K562 (cell line): ENCODE results near the gene SLC7A6OS. TPM values are rescaled to one million over a fixed set of nuclear protein-coding genes. Genes with fewer than 3 reads are reported as not detected.

ENCODE experiments used
- ATAC-seq: fragments of 200-7000 bp; cut with Tn5 transposase; 3 replicates; pipeline ENCODE4 v1.9.1; 2020; ENCODE audit warnings: moderate library complexity
- BruUV-seq: library from RNA; stranded (reverse); fragments of 400-500 nt; replicated peaks from 2 replicates; lab custom pipeline; 2021; lab: Mats Ljungman, UMichigan
- CTCF ChIA-PET: fragments of 300-600 bp; formaldehyde crosslinking; extraction: SDS; loops from one replicate; lab custom pipeline; 2021; ENCODE audit warnings: low intra/inter-chr PET ratio; lab: Yijun Ruan, JAX
- POLR2A ChIA-PET: fragments of 300-600, 350-650 bp; sonication (Branson Sonifier 250); formaldehyde crosslinking; extraction: SDS; loops from one replicate; lab custom pipeline; 2021; ENCODE audit warnings: antibody characterized with exemption, inconsistent platforms; lab: Yijun Ruan, JAX
- DNase-seq, 4 experiments: peaks; one replicate each; pipeline versions ENCODE4 v3.0.0 to v3.0.0-alpha.2; 2011 to 2018; ENCODE audit warnings: low spot score in 3 of 4, mixed read lengths in 3 of 4; ENCODE audit errors: extremely low read depth in 1 of 4
- FAIRE-seq: peaks from 2 replicates; lab custom pipeline; 2011; peaks lifted over from hg19 to GRCh38; lab: Jason Lieb, UNC
- H2AFZ ChIP-seq: 2 replicates; pipeline ENCODE4 v1.6.0; 2011; ENCODE audit warnings: low read depth, low read length, control low read depth, inconsistent platforms
- H3K27ac ChIP-seq: fragments of 200-600 bp; 3 replicates; pipeline ENCODE4 v1.8.0; 2011; ENCODE audit warnings: low read depth, mild to moderate bottlenecking, control low read depth, inconsistent platforms, low read length, moderate library complexity, mixed read lengths; ENCODE audit errors: extremely low read depth
- H3K27me3 ChIP-seq, 2 experiments: fragments of 300-600 bp in 1 of 2; 2 replicates in 1 of 2; 3 replicates in 1 of 2; pipeline versions ENCODE4 v1.6.0 to v1.8.0; 2011; ENCODE audit warnings: inconsistent platforms in 2 of 2, low read length in 2 of 2, mild to moderate bottlenecking in 1 of 2, mixed read lengths in 1 of 2, moderate library complexity in 1 of 2; ENCODE audit not compliant: control insufficient read depth in 2 of 2, insufficient read depth in 2 of 2
- H3K36me3 ChIP-seq: fragments of 300-600 bp; 3 replicates; pipeline ENCODE4 v1.8.0; 2011; ENCODE audit warnings: mild to moderate bottlenecking, low read length, inconsistent platforms; ENCODE audit not compliant: control insufficient read depth, insufficient read depth
- H3K4me1 ChIP-seq, 2 experiments: fragments of 200-600 bp in 1 of 2; replicated peaks in 1 of 2; 2 replicates in 1 of 2; 3 replicates in 1 of 2; pipeline versions ENCODE4 v1.5.1 to v1.8.0; 2011; ENCODE audit warnings: inconsistent platforms in 2 of 2, low read length in 2 of 2, mild to moderate bottlenecking in 1 of 2, mixed read lengths in 1 of 2, moderate library complexity in 1 of 2; ENCODE audit not compliant: control insufficient read depth in 2 of 2, insufficient read depth in 2 of 2
- H3K4me2 ChIP-seq: 2 replicates; pipeline ENCODE4 v1.6.1; 2011; ENCODE audit warnings: low read length, control low read depth, inconsistent platforms, mixed read lengths; ENCODE audit not compliant: insufficient read depth
- H3K4me3 ChIP-seq: fragments of 200-600 bp; sonication (generic), shearing (Covaris generic); 2 replicates; pipeline ENCODE4 v1.5.1; 2016; ENCODE audit warnings: control low read depth, inconsistent platforms
- H3K79me2 ChIP-seq: fragments of 200-600 bp; 3 replicates; pipeline ENCODE4 v1.8.0; 2011; ENCODE audit warnings: low read length, inconsistent platforms; ENCODE audit not compliant: control insufficient read depth, insufficient read depth
- H3K9ac ChIP-seq, 2 experiments: 2 replicates each; pipeline versions ENCODE4 v1.6.0 to v1.6.1; 2011; ENCODE audit warnings: low read depth in 2 of 2, low read length in 2 of 2, control low read depth in 1 of 2, inconsistent platforms in 1 of 2, mild to moderate bottlenecking in 1 of 2, mixed read lengths in 1 of 2; ENCODE audit not compliant: insufficient read depth in 1 of 2
- H3K9me1 ChIP-seq: one replicate; pipeline ENCODE4 v1.6.0; 2011; ENCODE audit warnings: inconsistent platforms, mild to moderate bottlenecking, low read length, moderate library complexity; ENCODE audit not compliant: control insufficient read depth, insufficient read depth
- H3K9me3 ChIP-seq: replicated peaks from 2 replicates; pipeline ENCODE4 v1.5.1; 2011; ENCODE audit warnings: low read depth, low read length, inconsistent platforms; ENCODE audit not compliant: control insufficient read depth, insufficient read depth
- H4K20me1 ChIP-seq: replicated peaks from 2 replicates; pipeline ENCODE4 v1.6.1; 2011; ENCODE audit warnings: low read length, inconsistent platforms, mixed read lengths; ENCODE audit not compliant: control insufficient read depth, insufficient read depth
- HOXB6 ChIP-seq: fragments of 250-450 bp; sonication (Bioruptor Pico); IDR thresholded peaks from 2 replicates; pipeline ENCODE4 v1.5.1; 2022; ENCODE audit warnings: mild to moderate bottlenecking, borderline replicate concordance
- MECOM ChIP-seq: fragments of 250-450 bp; sonication (Bioruptor Pico); IDR thresholded peaks from 2 replicates; pipeline ENCODE4 v1.8.0; 2022; ENCODE audit warnings: inconsistent platforms
- NONO ChIP-seq, 2 experiments: fragments of 200-400 bp in 1 of 2; fragments of 450-650 bp in 1 of 2; formaldehyde crosslinking in 1 of 2; IDR thresholded peaks; 2 replicates each; pipeline ENCODE4 v1.6.1; 2017; ENCODE audit warnings: low read depth in 2 of 2, mild to moderate bottlenecking in 2 of 2, moderate library complexity in 2 of 2, low read length in 1 of 2
- PTRF ChIP-seq: fragments of 450-650 bp; IDR thresholded peaks from 2 replicates; pipeline ENCODE4 v1.6.1; 2016; ENCODE audit warnings: mild to moderate bottlenecking, missing genetic modification characterization, missing compliant biosample characterization
- STAG1 ChIP-seq: sonication (generic); formaldehyde crosslinking; IDR thresholded peaks from 2 replicates; pipeline ENCODE4 v1.5.0; 2020; ENCODE audit warnings: missing genetic modification reagents, borderline replicate concordance
- WGBS: fragments of 100-300 bp; shearing (Covaris generic); methylation state at CpG from one replicate; pipeline ENCODE4 v1.1.6; 2016; ENCODE audit warnings: low coverage, mixed read lengths; ENCODE audit not compliant: insufficient coverage; ENCODE audit errors: missing lambda C conversion rate; 5-methylcytosine and 5-hydroxymethylcytosine counted together
- in situ Hi-C: fragments of 300-500 bp; cut with MboI; formaldehyde crosslinking; loops from 4 replicates; pipeline ENCODE4 v1.15.0; 2018; ENCODE audit warnings: inconsistent platforms, mixed read lengths
- intact Hi-C: fragments of 100-400 bp; cut with micrococcal nuclease; formaldehyde crosslinking; loops from 2 replicates; pipeline ENCODE4 v1.14.2; 2022
- polyA plus RNA-seq, 8 experiments: library from polyadenylated mRNA; depleted of rRNA in 4 of 8; stranded (reverse) in 5 of 8; unstranded in 3 of 8; fragments of >200 nt; fragmentation: Nextera tagmentation in 2 of 8; fragmentation: Illumina TruSeq in 1 of 8; extraction: Ambion mirVana in 2 of 8; extraction: Trizol in 1 of 8; gene quantifications; 2 replicates each; pipeline versions ENCODE4 v1.2.1 to v1.2.3, GENCODE V29; 2011 to 2014; ENCODE audit warnings: inconsistent platforms in 1 of 8, missing spikeins in 1 of 8
- total RNA-seq, 7 experiments: library from RNA; depleted of rRNA in 6 of 7; stranded (reverse); fragments of >200 nt in 6 of 7; fragmentation: Illumina TruSeq in 2 of 7; extraction: Trizol in 2 of 7; gene quantifications; 2 replicates each; pipeline versions ENCODE4 v1.2.1 to v1.2.3, GENCODE V29; 2011 to 2021; ENCODE audit warnings: low replicate concordance in 1 of 7

Gene SLC7A6OS
- total and polyA plus RNA-seq, 9 of the 15 experiments (the other 6 are each of a cell fraction or from before 2014, with no cell fraction given), result 2.7 to 23.6 (median 17.2) TPM

DNA sequence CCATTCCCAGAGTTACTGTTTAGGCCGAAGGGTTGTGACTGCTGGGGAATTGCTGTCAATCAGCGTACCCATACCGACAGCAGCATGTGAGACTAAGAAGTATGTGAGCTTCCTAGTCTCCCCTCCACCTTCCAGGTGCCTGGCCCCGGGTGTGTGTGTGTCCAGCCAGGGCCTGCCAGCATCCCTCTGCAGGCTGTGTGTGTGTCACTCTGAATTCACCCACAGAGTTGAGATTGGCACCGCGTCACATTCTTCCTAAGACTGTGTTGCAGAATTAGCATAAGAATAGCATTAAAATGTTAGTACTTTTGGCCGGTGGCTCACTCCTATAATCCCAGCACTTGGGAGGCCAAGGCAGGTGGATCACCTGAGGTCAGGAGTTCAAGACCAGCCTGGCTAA is 31.9 kb upstream of the SLC7A6OS start (continued):
- TF ChIP-seq MECOM (no peak), PTRF (tag) (no peak), STAG1 (CRISPR knock-in tag) (no peak)

- POLR2A ChIA-PET, result interaction anchor here (0.6 to 1.4 kb wide), 3 partner anchors 10 to 164 kb away, joined by 3 to 4 read pairs (median 4); no protein-coding TSS in a partner anchor
These were observed 28.5 kb upstream of the SLC7A6OS start for GRCh38 chr16:68339214-68339613.

More at GRCh38 chr16:68339214-68339613, 28.5 kb upstream of the SLC7A6OS start:
- Histone ChIP-seq H3K4me1 (peaks cover 3 to 4% of the 10 kb centered on the region in 2 experiments; a peak in 3 of 5 replicates), H3K4me2 (no peak overlapping the region), H3K36me3 (peaks cover 86% of the 10 kb centered on the region), H2AFZ (no peak overlapping the region), H4K20me1 (no peaks in the 10 kb centered on the region; the same call in 1 of the 2 replicates), H3K9me1 (no peaks in the 10 kb centered on the region), H3K9ac (no peak overlapping the region), H3K27ac (no peak overlapping the region), H3K9me3 (no peaks in the 10 kb centered on the region), H3K4me3 (no peak overlapping the region), H3K27me3 (no peaks in the 10 kb centered on the region), H3K79me2 (no peaks in the 10 kb centered on the region)
- ATAC-seq (no peak), DNase-seq (no peak), FAIRE-seq (no peak)
- in situ Hi-C loops, result no loop called here
- CTCF ChIA-PET, result no interaction called here
- over 99% methylated on average over 13 of the region's 13 CpGs for WGBS
- intact Hi-C loops, result no loop called here
- TF ChIP-seq HOXB6 (CRISPR knock-in tag) (no peak), NONO (IDR thresholded peaks at IDR 0.05; ENCODE audit: low read depth in 2 of 2, low read length in 1 of 2) (no peak)
- no TSS peak for BruUV-seq
